ENCODE measurements around the gene NYNRIN.

- no peak for TF ChIP-seq CTCF (IDR thresholded peaks at IDR 0.05)
- no peak for TF ChIP-seq POLR2A (IDR thresholded peaks at IDR 0.05)
Measured at GRCh38 chr14:24388474-24389179, 10.2 kb upstream of the NYNRIN start.
